TTC549 (cell line): ENCODE results near the gene ESRP2.

Source experiments
- FAIRE-seq: peaks from 2 replicates; lab custom pipeline; 2012; peaks lifted over from hg19 to GRCh38; lab: Jason Lieb, UNC

ESRP2 gene

DNA sequence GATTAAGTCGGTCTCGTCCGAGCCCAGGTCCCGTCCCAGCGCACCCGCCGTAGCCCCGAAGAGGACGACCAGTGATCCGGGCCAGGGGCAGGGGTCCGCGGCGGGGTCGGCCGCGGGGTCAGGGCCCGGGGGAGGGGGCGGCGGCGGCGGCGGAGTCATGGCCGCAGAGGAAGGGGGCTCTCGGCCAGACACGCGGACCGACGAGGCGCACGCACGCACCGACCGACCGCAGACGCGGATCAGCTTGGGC lies at the start of gene ESRP2:
Gene ESRP2 (minus strand): TSS at position 241 of the 250 bp plus-strand sequence. CDS start 82 bp downstream, at position 159.
- no peak for FAIRE-seq

DNA sequence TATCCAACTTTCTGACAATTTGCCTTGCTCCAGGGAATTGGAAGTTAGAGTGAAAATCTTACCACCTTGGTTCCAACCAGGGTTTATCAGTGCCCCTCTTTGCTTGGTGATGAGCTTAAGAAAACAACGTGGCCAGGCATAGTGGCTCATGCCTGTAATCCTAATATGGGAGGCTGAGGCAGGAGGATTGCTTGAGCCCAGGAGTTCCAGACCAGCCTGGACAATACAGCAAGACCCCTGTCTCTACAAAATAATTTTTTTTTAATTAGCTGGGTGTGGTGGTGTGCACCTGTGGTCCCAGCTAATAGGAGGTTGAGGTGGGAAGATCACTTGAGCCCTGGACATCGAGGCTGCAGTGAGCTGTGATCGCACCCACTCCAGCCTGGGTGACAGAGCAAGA lies 49.8 kb upstream of the ESRP2 start:
- no peak for FAIRE-seq

DNA sequence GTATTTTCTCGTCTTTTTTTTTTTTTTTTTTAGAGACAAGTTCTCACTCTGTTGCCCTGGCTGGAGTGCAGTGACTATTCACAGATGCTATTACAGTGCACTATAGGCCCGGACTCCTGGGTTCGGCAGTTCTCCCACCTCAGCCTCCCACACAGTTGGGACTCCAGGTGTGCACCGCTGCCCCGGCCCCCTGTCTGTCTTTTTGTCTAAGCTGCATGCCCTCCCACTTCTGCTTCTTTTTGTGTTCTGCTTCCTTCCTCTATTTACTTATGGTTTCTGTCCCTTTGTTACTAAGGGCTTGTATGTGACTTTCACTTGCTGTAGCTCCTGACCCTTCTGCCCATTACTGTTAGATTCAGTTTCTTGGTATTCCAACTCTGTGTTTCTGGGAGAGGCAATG lies 48.9 kb upstream of the ESRP2 start:
- no peak for FAIRE-seq

DNA sequence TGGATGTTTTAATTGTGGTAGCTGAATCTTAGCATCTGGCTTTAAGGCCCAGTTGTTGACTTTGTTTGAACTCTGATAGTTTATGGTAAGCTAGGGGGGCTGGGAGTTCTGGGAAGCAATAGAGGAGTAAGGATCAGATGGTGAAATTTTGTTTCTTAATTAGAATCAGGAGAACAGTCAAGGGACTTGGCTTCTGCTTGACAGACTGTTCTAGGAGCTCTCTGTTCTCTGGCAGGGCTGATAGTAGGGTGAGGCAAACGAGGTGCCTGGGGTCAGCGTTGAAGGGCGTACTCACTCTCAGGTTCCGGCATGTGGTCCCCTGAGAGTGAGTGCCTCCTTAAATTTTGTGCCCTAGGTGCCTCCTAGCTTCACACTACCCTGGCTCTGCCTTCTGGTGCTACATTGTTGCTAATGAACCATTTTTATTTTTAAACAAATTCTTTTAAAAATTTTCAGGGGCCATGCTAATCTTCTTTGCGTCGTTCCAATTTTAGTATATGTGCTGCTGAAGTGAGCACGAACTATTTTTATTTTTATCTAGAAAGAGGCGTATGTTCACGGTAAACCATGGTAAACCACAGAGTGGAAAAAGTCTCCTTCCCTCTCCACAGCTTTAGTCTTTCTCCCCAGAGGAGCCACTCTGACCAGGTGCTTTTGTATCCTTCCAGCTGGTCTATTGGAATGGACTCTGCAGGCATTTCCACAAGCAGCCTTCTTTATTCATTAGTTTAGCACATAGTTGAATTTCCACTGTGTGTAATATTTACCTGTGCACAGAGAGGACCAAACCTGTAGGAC lies 48.1 kb upstream of the ESRP2 start:
- FAIRE-seq = no peak

DNA sequence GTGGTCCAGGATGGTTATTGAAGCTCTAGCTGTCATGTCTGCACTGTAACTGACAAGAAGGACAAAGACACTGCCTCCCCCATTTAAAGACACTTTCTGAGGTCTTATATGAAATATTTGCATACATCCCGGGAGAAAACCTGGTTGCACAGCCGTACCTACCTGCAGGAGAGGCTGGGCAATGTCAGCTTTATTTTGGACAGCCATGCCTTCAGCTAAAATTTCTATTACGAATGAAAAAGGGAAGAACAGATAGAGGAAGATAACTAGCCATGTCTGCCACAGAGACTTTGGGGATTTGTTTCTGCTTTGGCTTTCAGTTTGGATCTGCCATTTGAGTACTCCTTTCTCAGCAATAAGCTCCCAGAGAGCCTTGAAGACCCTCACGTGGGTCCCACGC lies 47.4 kb upstream of the ESRP2 start:
- FAIRE-seq = no peak

DNA sequence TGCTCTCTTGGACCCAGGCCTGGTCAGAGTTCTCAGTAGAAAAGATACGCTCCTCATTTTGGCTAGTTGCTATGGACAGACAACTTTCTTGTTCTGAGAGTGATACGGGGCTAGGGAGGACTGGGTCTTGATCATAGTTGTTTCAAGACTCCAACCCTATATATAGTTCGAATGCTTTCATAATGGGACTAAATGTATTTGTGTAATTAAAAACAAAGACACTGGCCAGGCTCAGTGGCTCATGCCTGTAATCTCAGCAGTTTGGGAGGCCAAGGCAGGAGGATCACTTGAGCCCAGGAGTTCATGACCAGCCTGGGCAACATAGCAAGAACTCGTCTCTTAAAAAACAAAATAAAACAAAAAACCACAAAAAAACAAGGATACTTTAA lies 46.1 kb upstream of the ESRP2 start:
- no peak for FAIRE-seq

DNA sequence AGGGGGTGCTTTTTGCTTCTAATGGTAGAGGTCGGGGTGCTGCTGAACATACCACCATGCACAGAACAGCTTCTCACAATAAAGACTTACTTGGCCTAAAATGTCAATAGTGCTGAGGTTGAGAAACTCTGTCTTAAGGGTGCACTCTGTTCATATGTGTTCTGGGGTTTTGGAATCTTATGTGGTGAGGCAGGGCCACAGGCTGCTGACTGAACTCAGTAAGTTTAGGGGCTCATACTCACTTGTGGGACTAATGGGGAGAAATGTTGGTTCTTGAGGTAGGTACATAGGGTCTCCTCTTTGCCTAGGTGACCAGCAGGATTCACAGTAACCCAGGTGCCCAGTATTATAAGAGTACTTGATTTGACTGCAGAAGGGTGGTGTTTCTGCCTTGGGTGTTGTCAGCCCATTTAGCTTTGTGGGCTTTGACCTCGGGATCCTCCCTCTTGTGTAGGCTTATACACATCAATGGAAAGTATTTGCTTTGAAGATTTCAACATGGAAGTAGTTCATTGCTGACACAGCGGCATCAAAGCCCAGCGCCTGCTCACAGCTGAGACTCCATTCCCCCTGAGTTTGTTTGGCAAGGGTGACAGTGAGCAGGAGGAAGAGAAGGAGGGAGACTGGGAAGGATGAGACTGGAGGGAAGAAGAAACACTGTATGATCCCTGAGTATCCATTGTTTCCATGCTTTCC lies 45.6 kb upstream of the ESRP2 start:
- no peak for FAIRE-seq

DNA sequence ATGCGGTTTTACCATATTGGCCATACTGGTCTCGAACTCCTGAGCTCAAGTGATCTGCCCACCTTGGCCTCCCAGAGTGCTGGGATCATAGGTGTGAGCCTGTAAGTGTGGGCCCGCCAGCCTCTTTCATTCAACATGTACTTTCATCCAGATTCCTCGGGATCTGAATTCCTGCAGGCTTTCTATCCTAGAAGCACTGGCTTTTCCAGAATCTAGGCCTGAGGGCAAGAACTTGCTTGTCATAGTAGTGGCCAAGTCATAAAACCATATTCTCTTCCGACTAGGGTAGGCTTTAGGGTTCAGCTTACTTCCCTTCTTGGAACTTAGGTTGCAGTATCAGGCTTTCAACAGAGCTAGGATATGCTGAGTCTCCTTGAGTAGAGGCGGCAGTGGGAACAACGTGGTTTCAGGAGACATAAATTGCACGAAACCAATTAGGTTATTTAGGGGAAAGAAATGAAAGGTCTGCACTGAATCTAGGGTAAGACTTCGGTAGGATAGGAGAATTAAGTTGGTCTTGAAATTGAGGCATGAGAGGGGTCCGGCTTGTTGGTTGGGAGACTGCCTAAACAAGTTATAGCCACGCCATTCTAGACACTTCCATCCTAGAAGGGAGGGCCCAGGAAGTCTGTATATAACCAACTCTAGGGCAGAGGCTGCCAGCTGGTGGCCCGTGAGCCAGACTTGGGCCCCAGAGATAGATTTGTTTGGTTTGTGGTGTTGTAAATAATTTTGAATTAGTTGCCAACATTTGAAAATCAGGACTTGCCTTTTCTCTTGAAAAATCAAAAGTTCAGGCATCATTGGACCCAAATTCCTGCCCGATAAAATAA lies 44.0 kb upstream of the ESRP2 start:
- FAIRE-seq = no peak

DNA sequence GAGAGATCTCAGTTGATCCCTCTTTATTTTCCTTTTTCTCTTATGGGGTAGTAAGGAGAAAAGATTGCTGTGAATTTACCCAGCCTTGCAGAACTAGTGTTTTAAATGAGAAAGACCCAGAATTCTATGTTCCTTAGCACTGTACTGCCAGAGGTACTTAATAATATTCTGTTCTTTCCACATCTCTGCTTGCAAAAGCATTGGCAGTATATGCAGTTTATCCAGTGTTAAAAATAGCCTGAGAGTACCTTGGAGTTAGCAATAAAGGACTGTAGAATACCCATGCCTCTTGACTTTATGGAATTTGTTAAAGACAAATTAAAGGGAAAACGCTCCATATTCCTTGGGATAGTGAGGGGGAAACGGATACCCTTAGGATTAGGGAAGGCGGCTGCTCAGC lies 40.3 kb upstream of the ESRP2 start:
- FAIRE-seq = no peak

DNA sequence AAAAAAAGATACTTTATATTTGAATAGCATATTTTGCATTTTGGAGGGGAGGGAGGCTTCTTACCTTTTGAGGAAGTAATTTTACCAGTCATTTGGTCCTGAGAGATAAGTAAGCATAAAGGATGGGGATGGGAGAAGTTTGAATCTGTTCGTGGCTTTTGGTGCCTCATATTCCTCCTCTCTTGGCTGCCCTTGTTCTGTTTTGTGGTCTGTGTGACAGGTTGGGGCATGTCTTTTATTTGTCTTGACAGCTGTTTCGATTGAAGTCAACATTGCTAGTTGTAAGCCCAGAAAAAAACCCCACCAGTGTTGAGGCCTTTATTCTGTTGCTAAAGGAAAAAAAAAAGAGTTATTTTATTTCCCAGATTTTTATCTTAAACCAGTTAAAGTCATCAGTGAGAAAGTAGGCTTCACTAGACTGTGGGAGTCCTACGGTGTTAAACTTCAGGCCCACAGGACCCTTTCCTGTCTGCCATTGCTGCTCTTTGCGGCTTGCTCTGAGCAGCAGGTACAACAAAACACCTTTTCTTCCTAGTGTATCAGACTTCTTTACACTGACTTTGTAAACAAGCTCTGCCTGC lies 39.8 kb upstream of the ESRP2 start:
- no peak for FAIRE-seq

DNA sequence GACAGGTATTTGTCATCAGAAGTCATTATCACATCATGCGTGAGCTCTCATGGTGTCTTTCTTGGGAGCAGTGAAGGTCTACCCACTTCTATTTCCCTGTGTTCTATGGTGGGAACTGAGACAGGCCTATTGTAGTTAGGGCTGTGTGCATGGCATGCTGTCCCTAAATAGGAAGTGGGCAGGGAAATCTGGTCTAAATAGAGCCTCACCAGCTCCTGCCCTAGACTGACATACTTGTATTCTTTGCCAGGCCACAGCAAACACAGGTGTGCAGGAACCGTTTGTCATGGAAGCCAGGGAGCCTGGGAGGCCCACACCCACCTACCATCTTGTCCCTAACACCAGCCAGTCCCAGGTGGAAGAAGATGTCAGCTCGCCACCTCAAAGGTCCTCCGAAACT lies 38.5 kb upstream of the ESRP2 start:
- no peak for FAIRE-seq

DNA sequence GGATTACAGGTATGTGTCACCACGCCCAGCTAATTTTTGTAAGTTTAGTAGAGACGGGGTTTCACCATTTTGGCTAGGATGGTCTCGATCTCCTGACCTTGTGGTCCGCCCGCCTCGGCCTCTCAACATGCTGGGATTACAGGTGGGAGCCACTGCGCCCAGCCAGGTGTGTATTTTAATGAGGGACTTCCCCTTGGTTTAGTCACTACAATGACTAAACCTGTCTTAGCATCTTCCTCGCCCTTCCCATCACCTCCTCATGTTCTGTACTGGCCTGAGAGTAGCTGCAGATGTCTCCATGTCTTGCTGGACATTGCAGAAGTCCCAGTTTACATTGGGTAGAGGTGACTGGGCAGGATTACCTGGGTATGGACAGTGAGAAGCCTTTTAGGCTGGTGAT lies 38.0 kb upstream of the ESRP2 start:
- no peak for FAIRE-seq

DNA sequence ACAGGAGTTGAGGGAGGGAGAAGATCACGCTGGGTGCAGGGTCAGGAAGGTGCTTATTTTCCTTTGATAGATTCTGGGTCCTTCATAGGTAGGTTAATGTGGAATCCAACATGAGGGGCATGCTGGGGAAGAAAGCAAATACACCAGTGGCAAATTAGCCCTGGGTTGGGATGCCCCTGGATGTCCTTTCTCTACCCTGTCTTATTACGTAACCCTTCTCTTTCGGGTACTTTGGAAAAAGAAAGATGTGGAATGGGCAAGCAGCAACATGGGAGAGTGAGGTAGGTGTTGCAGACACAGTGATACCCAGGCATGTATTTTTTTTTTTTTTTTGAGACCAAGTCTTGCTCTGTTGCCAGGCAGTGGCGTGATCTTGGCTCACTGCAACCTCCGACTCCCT lies 37.5 kb upstream of the ESRP2 start:
- no peak for FAIRE-seq

DNA sequence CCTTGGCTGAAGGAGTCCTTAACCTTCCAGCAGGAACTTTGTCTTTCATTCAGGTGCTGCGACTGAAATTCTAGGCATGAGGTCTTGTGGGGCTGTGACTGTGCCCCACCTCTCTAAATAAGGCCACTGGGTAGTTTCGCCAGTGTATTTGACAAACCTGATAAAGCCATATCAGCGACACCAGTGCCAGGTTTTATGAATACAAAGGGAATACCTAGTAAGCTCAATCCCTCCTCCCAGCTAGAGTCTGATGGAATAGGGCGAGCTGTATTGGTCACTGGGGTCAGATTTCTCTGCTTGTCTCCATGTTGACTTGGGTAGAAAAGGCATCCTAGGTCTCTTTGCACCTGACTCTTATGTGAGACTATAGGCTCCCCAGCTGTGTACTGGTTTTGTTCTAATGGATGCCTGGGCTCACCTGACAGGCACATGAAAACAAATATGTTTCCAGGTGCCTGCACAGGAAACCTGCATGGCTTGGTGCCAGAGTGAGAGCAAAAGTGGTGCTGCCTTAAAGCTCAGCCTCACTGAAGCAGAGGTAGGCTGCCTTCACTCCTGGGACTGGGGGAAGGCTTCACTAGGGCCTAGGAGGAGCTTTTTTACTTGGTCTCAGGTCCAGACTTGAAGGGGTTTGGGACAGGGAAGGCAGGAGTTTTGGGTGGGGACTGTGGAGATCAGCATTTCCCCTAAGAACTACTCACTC lies 36.7 kb upstream of the ESRP2 start:
- no peak for FAIRE-seq

DNA sequence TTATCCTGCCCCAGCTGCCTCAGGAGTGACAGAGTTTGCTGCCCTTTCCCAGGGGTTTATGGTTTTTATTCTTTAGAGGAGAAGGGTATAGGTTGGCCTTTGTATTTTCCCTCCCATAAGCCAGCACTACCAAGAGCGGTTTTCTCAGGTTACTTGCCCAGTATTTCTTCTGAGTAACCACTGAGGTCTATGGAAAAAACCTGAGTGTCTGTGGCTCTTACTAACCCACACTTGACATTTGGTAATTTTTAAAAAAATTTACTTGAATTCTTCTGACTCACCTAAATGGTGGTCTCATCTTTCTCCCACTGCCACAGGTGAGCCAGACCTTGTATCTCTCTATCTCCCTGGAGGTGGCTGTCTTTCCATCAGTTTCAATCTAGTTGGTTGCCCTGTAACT lies 34.4 kb upstream of the ESRP2 start:
- no peak for FAIRE-seq

DNA sequence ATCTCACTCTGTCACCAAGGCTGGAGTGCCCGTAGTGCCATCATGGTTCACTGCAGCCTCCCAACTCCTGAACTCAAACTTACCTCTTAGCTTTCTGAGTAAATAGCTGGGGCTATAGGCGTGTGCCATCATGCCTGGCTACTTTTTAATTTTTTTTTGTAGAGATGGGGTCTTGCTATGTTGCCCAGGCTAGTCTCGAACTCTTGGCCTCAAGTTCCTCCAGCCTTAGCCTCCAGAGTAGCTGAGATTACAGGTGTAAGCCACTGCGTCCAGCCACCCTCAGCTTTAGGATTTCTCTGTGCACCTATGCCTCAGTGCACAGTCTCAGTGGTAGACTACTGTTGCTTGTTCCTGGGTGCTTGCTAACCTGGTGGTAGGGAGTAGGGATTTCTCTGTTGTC lies 33.9 kb upstream of the ESRP2 start:
- FAIRE-seq = no peak

DNA sequence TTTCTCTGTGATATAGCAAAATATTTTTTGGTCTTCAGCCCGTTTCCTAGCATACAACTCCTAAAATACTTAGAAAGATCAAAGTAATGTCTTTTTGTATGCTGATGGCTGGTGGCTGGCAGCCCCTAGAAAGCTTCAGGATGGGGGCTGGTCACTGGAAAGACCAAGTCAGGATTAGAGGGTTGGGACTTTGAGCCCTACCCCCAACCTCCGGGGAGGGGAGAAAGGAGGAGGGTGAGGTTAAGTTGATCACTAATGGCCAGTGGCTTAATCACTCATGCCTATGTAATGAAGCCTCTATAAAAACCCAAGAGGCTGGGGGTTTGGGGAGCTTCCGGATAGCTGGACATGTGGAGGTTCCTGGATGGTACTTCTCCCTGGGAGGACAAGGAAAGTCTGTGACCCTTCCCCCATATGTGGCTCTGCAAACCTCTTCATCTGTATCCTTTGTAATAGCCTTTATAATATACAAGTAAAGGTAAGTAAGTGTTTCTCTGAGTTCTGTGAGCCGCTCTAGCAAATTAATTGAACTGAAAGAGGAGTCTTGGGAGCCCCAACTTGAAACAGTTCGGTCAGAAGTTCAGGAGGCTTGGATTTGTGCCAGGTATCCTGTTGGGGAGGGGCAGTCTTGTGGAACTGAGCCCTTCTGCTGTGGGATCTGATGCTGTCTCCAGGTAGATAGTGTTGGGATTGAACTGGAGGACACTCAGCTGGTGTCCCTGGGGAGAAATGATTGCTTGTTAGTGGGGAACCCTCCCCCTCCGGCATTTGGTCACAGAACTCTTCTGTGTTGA lies 31.9 kb upstream of the ESRP2 start:
- FAIRE-seq = no peak

DNA sequence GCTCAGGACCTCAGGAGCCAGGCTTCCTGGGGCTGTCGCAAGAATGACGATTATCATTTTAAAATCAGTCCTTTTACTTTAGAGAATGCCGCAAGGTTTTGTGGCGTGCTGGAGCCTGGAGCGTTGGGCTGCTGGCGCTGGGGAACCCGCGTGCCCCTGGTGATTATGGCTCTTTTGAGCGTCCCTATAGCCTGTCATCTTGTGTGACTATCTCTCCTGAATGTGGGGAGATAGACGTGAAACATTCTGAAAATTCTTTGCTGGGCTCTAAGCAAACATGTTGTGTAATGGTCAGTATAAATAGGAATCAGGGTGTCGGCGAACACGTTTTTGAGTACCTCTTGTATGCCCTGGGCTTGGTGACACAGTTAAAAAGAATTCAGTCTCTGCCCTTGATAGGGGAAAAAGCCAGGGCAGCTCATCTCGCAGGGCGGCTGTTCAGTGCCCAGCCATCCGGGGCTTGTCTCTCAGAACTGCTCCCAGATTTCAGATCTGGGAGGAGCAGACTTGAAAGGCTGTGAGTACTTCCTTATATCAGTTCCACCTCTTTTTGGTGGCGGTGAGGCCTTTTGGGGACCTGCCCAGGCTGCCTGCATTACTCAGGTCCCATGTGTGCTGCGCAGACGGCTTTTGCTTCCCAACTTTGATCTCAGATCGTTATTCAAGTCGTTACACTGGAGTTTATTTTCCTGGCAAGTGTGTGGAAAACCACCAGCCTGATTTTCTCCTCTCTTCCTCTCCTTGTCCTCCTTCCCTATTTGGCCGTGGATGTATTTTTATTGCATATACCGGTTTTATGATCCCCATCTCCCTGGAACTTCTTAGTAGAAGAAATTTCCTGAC lies 29.4 kb upstream of the ESRP2 start:
- FAIRE-seq = no peak

DNA sequence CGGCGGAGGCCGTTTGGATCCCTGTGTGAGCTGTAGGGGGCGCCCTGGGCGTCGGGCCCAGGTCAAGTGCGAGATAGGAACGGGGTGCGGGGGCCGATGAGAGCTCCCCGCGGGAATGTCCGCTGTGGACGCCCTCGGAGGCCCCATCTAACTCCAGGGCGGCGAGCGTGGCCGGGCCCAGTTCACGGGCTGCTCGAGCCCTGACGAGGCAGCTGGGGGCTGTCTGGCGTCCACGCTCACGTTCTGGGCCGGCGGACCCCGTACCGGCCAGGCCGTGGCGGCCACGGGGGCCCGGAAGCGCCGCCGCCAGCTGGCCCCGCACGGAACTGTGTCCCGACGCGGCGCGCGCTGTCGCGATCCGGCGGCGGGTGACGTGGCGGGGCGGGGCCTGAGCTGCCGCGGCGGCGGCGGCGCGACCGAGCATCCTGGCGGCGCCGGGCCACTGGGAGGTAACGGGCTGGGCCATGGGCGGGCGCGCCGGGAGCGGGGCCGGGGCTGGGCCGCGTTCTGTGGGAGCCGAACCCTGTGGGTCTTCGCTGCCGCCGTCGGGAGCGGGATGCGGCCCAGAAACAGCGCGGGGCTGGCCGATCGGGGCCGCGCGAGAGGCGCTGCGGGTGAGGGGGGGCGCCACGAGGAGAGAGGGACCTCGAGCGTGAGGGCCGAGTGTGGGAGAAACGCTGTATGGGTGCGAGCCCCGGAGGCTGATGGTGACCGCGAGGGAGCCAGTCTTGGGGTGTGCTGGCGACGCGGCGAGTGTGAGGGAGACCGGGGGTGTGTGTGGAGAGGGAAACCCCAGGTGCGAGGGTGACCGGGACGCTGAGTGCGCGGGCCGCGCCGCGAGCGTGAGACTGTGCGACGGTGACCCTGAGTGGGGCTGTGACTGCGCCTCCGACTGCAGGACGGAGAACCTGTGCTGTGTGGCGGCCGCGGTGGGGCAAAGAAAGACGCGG lies 28.5 kb upstream of the ESRP2 start, which contains the start of gene SLC7A6:
Gene SLC7A6 (plus strand): TSS at position 399 of the 950 bp plus-strand sequence. CDS start 10,201 bp downstream, outside the sequence.
- FAIRE-seq = no peak
